G401.6 (cell line): ENCODE results near the gene LAMTOR3.

Experiments
- FAIRE-seq: peaks from 2 replicates; lab custom pipeline; 2012; peaks lifted over from hg19 to GRCh38; lab: Jason Lieb, UNC

The LAMTOR3 gene

DNA sequence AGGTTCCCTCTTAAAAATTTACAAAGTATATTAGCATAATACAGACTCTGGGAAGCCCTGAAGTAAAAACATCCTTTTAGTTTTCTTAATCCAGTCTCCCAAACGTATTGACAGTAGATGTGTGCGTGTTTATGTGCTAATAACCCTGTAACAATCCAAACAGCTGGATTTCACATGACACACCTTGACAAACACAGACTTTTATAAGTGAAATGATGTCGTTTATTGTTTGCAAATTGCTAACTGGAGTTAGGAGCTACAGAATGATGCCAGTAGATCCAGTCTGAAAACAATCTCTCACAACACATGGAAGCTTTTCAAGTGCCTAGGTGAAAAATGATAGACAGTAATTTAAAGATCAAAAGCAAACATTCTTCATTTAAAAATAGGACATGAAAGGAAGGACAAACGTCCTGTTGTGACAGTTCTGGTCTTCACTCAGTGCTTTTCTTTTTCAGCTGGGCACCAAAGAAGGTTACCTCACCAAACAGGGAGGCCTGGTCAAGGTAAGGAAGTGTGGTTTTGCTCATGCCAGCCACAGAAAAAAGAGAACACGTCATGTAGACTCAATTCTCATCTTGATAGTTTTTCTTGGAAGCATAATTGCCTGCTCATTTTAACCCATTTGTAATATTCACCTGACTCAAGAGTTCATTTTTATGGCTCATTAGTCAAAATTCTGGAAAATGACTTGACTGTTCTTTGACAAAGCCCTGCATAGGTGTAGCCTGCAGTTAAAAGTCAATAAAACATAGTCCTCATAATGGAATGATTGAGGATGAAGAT is 32.9 kb downstream of the LAMTOR3 start:
- FAIRE-seq = no peak

DNA sequence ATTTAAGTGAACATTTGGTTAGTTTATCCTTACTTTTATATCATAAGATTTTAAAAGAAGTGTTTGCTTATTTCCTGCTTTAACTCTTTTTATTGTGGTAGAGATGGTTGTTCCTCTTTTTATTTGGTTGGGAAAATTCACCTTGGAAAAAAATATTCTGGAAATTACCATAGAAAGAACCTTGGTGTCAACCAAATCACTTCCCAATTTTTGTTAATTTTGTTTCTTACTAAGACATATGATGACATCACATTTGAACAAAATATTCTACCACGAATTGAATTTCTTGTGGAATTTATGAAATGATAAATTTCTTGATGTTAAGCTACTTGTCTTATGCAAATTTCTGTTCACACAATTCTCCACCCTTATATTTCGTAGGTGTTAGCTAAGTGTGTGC is 33.7 kb downstream of the LAMTOR3 start:
- no peak for FAIRE-seq

DNA sequence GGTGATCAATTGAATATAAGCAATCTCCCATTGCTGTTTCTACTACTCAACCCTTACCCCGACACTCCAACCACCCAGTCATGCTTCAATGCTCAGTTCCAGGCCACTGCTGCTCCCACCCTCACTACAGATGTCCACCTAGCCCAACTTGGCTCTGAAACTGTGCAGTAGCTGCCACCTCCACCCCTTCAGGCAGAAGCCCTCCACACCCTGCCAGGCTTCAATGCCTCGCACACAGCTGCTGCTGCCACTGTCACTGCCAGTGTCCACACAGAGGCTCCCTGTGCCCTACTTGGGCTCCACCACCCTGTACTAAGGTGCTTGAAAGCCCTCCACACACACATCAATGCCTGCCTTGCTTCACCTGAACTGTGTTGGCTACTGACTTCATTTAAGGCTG is 34.6 kb downstream of the LAMTOR3 start:
- FAIRE-seq = no peak

DNA sequence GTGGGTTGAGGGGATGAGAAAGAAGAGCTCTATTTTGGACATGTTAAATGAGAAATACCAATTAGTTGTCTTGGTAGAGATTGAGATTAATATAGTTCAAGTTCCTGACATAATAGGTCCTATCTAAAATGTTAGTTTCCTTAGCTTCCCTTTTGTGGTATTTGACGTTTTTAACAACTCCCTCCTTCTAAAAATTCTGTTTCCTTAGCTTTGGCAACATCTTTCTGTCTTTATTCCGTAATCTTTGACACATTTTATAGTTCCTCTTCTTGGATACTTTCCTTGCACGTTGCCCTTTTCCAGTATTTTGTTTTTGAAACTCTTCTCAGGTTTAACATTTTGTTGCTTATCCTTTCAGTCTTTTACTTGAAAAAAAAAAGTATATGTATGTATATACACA is 36.9 kb downstream of the LAMTOR3 start:
- no peak for FAIRE-seq

DNA sequence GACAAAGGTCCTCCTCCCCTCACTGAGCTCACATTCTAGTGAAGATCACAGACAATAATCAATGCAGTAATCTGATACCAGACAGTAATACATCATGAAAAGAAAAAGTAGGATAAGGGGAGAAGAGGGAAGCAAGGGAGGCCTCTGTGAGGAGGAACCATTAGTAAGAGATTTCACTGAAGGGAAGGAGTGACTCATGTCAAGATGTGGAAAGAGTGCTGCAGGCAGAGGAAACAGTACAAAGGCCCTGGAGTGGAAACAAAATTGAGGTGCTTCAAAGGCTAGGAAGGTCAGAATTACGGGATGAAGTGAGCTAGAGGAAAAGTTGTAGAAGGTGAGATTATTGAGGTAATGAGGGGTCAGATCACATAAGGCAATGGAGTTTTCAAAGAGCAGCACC is 38.1 kb downstream of the LAMTOR3 start:
- no peak for FAIRE-seq

DNA sequence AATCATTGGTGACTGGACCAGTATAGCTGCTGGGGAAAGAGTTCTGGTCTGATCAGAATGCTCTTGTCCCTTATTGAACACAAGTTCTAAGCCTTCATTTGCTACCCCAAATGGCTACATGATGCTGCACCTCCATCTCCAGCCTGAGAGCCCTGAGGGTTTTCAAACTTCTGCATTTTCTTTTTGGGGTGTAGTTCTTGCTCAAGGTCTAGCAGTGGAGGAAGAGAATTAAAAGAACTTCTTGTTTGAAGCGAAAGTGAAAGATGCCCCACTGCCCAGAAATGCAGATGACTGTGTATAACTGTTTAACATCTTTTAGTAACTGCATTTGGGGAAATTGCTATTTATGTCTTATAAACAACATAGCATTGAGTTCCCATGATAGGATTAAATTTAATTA is 38.5 kb downstream of the LAMTOR3 start:
- no peak for FAIRE-seq

DNA sequence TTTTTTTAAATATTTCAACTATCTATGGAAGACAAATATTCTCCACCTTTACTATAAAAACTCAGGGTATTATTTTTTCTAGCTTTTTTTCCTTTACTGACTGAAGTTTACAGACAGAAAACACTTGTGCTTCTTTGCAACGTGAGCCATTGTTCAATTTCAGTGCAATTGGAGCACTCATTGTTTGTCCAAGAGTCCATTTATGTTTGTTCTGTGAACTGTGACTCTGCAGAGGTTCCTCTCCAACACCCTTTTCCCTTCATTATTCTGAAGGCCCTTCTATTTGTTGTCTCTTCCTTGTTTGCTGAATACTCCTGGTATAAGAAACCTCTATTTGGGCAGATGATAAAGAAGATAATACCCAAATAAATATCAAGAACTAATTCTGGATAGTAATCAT is 40.2 kb downstream of the LAMTOR3 start:
- no peak for FAIRE-seq

DNA sequence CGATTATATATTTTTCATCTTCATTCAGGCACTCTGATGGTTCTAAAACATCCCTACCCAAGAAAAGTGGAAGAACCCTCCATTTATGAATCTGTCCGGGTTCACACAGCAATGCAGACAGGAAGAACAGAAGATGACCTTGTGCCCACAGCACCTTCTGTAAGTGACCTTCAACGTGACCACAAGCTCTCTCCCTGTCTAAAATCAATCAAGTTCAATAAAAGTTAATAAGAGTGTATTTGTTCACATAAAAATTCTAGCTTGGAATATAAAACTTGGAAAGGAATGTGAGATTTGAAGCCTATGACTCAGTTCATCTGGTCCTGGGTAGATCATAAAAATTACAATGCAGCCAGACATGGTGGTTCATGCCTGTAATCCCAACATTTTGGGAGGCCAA is 41.0 kb downstream of the LAMTOR3 start:
- no peak for FAIRE-seq

DNA sequence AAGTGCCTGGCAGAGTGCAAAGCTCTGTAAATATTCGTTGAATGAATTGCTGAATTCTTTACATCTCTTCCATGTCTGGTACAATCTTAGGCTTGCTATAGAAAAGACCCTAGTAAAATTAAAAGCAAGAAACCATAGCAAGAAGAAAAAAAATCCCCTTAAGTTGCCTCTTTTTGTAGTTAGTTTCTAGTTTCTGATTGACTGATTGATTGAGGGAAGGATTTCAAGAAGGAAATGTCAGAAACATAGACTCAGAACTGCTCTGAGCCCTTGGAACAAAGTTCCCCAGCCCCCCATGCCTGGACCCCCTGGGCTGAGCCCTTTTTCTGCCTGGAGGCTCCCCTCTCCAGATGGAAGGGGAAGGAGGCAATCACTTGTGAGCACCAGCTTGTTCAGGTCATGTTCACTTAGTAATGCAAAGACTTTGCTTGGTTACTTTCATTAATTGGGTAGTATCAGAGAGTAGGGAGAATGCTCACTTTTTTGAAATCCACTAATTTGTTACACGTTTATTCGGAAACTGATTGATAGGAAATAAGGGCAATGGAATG is 42.0 kb downstream of the LAMTOR3 start:
- FAIRE-seq = no peak

DNA sequence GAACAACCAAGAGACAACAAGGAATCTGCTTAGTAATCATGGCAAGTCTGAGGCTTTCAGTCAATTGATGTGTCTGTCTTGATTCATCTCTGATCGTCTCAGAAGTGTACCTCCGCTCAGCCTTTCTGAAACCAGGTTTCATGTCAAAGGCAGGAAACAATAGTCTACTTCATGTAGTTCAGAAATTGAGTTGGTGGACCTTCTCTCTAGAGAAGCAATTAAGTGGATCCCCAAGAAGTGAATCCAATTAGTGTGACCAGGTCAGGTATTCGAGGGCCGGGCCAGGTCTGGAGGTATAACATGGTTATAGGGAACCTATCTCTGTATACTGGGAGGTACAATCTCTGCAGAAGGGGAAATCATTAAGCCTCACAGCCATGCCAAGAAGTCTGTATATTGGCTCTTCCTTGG is 45.6 kb downstream of the LAMTOR3 start:
- FAIRE-seq = no peak

DNA sequence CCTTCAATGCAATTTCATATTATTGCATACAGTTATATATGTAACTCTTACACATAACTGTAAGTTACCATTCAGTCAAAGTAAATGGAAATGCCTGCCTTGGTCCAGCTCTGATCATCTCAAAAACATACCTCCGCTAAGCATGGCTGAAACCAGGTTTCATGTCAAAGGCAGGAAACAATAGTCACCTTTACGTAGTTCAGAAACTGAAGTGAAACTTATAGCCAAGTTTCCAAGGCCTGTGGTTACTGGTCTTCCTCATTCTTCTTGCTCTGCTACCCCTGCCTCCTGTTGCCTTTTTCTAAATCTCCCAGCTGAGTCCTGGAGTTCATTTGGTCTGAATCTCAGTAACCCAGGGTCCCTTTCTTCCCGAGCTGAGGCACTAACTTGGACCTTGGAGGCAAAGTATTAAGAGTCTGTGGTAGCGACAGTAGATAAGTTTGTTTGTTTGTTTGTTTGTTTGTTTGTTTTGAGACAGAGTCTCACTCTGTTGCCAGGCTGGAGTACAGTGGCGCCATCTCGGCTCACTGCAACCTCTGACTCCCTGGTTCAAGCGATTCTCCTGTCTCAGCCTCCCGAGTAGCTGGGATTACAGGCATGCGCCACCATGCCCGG is 46.8 kb downstream of the LAMTOR3 start:
- FAIRE-seq = no peak

DNA sequence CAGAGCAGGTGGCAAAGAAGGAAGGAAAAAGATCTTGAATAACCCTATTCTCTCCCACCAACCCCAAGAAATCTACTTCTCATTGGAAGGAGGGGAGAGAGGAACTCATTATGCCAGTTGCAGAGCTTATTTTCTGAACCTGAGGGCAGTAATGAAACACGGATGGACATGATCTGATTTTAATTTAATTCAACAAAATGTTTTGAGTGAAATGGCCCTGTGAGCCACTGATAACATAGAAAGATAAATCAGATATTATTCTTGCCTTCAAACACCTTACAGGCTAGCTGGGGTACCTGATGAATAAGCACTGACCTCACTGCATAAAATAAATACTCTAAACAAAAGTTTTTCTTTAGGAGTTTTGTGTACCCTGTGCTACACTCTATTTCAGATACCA is 47.3 kb downstream of the LAMTOR3 start:
- no peak for FAIRE-seq

DNA sequence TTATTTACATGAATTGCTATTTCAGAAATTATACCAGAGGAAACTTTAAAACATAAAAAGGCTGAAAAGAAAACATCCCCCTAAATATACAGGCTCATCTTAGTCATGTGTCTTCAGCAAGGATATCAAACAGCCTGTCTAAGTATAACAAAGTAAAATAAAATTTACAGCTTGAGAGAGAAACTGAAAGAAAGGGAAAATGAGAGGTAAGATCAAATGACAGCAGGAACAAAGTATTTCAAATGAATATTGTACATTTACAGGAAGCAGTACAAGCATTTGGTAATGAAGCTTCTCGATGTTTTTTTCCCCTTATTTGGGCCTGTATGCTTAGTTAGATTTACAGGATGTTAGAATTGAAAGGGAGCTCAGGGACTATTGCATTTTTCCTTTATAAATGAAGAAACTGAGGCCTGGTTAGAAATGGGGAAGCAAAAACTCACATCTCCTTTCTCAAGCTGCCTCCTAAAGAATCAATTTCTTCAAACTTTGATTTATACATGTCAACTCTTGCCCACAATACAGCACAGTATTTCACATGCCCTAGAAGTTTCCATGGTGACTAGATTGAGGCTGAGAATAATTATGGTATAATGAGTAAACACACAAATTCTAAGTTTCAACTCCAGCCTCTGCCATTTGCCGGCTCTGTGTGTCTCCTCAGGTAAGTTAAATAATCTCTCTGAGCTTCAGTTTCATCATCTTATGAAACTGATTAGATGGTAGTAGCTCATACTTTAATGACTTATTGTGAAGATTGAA is 48.3 kb downstream of the LAMTOR3 start:
- no peak for FAIRE-seq

DNA sequence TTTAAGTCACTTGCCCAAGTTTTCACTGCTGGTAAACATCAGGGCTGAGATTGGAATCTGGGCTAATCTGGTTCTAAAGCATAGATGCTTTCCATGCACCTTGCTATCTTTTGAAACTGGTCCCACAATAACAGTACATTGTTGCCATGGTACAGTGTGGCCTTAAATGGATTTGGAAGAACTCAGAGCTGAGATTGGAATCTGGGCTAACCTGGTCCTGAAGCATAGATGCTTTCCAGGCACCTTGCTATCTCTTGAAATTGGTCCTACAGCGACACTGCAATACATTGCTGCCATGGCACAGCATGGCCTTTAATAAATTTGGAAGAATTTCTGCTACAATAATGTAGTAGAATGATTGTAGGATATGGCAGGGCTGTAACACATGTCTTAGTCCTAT is 49.0 kb downstream of the LAMTOR3 start:
- no peak for FAIRE-seq

DNA sequence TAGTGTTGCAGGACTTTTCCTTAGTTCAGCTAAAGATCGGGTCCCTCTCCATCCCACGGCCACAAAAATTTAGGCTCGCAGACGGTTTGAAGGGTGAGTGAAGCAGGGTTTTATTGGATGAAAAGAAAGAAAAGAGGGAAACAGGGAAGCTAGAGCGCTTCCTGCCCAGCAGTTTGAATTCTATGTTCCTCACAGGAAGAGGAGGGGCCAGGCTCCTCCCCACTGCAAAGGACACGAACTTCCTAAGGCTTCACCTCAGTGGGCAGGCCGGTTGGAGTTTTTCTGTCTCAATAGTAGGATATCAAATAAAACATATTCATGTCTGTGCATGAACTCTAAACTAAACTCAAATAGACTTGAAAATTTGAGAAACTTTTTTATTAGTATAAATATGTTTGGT is 50.2 kb downstream of the LAMTOR3 start:
- FAIRE-seq = no peak

DNA sequence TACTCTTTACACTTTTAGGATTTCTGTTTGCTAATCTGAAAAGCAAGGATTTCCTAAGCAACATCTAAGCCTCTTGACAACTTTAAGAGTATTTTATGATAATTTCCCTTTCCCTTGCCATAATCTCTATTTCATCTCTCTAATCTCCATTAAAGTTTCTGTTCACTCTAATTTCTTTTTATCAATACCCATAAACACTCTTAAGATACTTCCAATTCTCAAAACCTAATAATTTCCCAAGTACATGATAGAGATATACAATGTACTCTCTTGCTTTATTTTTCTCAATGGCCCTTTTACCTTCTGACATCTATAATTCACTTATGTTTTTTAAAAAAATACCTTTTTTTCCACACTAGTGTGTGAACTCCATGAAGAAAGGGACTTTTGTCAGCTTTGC is 50.8 kb downstream of the LAMTOR3 start:
- no peak for FAIRE-seq

DNA sequence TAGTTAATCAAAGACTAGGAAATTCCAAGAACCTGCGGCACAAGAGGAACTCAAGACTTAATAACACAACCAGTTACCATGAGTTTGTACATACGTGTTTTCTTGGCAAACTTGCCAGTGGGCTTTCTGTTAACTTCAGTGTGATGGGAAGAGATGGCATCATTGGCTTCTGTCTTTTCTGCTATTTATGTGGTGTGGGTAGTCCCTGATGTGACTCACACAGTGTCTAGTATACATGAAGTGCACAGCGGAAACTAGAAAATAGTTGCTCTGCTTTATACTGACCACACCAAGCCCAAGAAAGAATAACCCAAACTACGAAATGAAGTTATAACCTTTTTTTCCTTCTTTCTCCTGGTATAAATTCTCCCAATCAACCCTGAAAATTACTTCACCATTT is 53.1 kb downstream of the LAMTOR3 start:
- FAIRE-seq = no peak

DNA sequence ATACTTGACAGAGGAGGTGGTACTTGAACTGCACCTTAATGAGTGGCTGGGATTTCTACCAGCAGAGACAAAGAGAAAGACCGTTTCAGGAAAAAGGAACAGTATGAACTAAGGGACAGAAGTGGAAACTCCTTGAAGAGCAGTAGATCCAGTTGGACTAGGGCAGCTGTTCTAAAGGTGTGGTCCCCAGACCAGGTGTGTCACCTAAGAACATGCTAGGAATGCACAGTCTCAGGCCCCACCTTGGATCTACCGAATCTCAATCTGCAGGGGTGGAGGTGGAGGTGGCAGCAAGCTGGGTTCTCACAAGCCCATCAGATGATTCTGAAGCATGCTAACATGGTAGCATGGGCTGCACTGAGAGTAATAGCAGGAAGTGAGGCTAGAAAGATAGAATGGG is 55.3 kb downstream of the LAMTOR3 start:
- FAIRE-seq = no peak

DNA sequence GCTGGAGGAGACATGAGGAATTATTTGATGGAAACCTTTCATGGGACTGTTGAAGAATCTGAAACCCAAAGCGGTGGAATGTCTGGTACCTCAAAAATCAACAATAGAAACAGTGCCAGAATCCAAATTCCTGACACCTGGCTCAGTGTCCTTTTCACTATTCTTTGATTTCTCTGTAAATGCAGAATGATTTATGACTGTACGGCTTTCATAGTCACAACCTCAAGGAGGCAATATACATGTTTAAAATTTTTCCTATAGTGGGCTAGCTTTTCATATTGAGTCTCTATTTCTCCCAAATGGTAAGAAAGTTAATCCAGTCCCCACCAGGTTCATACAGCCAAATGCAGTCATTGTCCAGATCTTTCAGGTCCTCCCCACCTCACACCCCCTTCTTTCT is 58.3 kb downstream of the LAMTOR3 start:
- no peak for FAIRE-seq

DNA sequence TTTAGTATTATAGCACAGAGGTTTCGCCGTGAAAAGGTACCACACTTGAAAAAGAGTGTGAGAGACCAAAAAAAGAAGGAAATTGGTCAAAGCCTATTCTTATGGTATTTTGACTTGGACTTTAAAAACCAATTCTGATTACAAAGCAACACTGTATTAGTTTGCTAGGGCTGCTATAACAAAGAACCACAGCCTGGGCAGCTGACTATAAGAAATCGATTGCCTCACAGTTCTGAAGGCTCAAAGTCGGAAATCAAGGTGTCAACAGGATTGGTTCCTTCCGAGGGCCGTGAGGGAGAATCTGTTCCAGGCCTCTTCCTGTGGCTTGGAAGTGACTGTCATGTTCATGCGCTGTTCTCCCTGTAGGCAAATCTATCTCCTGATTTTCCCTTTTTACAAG is 59.7 kb downstream of the LAMTOR3 start:
- FAIRE-seq = no peak

DNA sequence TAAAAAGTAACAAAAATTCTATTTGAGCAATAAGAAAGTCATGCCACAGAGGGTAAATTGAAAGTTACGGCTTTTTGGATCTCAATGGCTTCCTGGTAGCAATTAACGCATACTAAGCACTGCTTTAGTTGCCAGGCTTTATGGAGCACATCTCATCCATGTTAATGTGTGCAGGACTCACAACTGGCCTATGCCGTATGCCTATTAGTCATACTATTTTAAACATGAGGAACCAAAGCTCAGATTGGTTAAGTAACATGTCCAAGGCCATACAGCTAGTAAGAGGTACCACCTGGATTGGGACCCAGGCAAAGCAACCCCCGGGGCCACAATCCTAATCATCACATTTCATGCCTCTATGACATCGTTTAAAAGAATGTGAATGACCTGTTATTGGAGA is 60.5 kb downstream of the LAMTOR3 start:
- FAIRE-seq = no peak

DNA sequence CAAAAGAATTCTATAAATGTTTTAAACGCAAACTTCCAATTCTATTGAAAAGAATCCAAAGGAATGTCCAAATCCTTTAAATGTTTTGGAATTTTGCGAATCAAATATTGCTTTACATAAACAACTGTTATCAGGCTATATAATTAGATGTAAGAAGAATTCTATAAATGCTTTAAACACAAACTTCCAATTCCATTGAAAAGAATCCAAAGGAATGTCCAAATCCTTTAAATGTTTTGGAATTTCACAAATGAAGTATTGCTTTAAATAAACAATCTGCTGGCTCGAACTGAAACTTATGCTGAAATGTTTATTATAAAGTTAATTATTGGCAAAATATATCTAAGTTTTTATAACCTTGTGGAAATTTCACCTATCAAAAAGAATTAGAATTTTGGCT is 61.5 kb downstream of the LAMTOR3 start:
- peak; percentile 23 for FAIRE-seq

DNA sequence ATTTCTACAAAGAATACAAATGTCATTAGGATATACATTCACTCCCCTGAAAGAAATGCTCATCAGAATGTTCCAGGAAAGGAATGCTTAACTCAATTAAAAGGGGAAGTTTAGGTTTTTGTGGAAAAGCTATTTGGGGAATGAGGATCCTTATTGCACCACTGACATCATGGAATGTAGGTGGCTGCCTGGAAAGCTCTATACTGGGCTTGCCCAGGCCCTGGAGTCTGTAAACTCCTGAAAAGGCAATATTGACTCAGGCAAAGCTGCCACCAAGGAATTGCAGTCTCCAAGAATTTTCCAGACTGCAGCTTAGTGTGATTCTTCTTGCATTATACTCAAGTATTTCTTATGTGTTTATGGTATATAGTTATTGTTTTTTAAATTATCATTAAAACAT is 61.9 kb downstream of the LAMTOR3 start:
- FAIRE-seq = no peak
